Vagina (tissue), 2 donors: ENCODE results near the gene XKR7.

Experiments used
- POLR2A ChIP-seq, 2 donors: fragments of 450-650 bp; IDR thresholded peaks; one replicate each; pipeline ENCODE4 v1.6.1; 2017; ENCODE audit warnings: antibody characterized with exemption in 2 of 2, mild to moderate bottlenecking in 2 of 2, moderate library complexity in 2 of 2
- POLR2AphosphoS5 ChIP-seq, 2 donors: sonication (generic); formaldehyde crosslinking; IDR thresholded peaks; one replicate each; pipeline ENCODE4 v1.9.0; 2017; ENCODE audit warnings: antibody characterized with exemption in 2 of 2, mild to moderate bottlenecking in 2 of 2, low read depth in 1 of 2; ENCODE audit not compliant: insufficient read depth in 1 of 2
- TF ChIP-seq, protein P1 (sequence below), 3 experiments: fragments of 450-650 bp in 2 of 3; fragments of 200-600 bp in 1 of 3; sonication (generic) in 1 of 3; IDR thresholded peaks; one replicate each; pipeline ENCODE4 v1.5.1; 2017 to 2019; ENCODE audit warnings: antibody characterized with exemption in 3 of 3, mild to moderate bottlenecking in 2 of 3, moderate library complexity in 2 of 3

DNA sequence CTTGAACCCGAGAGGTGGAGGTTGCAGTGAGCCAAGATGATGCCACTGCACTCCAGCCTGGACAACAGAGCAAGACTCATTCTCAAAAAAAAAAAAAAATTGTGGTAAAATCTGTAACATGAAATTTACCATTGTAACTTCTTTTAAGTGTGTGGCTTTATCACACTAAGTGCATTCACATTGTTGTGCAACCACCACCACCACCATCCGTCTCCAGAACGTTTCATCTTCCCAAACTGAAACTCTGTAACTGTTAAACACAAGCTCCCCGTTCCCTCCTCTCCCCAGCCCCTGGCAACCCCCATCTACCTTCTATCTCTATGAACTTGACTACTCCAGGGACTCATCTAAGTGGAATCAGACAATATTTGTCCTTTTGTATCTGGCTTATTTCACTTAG, 45.8 kb upstream of the XKR7 start:
- TF ChIP-seq, protein P1, sequence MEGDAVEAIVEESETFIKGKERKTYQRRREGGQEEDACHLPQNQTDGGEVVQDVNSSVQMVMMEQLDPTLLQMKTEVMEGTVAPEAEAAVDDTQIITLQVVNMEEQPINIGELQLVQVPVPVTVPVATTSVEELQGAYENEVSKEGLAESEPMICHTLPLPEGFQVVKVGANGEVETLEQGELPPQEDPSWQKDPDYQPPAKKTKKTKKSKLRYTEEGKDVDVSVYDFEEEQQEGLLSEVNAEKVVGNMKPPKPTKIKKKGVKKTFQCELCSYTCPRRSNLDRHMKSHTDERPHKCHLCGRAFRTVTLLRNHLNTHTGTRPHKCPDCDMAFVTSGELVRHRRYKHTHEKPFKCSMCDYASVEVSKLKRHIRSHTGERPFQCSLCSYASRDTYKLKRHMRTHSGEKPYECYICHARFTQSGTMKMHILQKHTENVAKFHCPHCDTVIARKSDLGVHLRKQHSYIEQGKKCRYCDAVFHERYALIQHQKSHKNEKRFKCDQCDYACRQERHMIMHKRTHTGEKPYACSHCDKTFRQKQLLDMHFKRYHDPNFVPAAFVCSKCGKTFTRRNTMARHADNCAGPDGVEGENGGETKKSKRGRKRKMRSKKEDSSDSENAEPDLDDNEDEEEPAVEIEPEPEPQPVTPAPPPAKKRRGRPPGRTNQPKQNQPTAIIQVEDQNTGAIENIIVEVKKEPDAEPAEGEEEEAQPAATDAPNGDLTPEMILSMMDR (IDR thresholded peaks at IDR 0.05): no peak
- TF ChIP-seq POLR2A (IDR thresholded peaks at IDR 0.05) (no peak), POLR2AphosphoS5 (IDR thresholded peaks at IDR 0.05; ENCODE audit: insufficient read depth in 1 of 2, low read depth in 1 of 2) (no peak)
